Globus pallidus (tissue), 1 donor: ENCODE data around the gene KCNAB1.

ENCODE experiments used
- DNase-seq: peaks from one replicate; pipeline ENCODE4 v3.0.0-alpha.2; 2015; ENCODE audit warnings: low spot score

Gene KCNAB1

GRCh38 chr3:156576051-156576450, 455.7 kb downstream of the KCNAB1 start:
- no peak for DNase-seq

- DNase-seq, result no peak
These were observed 456.4 kb downstream of the KCNAB1 start for GRCh38 chr3:156576651-156577348.

- no peak for DNase-seq
These were observed 457.4 kb downstream of the KCNAB1 start for GRCh38 chr3:156577736-156578135.

GRCh38 chr3:156579427-156579851, 459.1 kb downstream of the KCNAB1 start:
- DNase-seq, result peak; percentile 13

- DNase-seq, result no peak
These were observed 460.7 kb downstream of the KCNAB1 start for GRCh38 chr3:156581033-156581432.

GRCh38 chr3:156581954-156582353, 461.6 kb downstream of the KCNAB1 start:
- DNase-seq, result no peak

- no peak for DNase-seq
These were observed 462.3 kb downstream of the KCNAB1 start for GRCh38 chr3:156582532-156583183.

- DNase-seq, result no peak
These were observed 463.1 kb downstream of the KCNAB1 start for GRCh38 chr3:156583469-156583868.

GRCh38 chr3:156586905-156587759, 466.8 kb downstream of the KCNAB1 start:
- peak; percentile 24 for DNase-seq

- DNase-seq, result no peak
These were observed 467.3 kb downstream of the KCNAB1 start for GRCh38 chr3:156587760-156588069.
